ENCODE data around the gene MYO3B.

MYO3B gene

DNA sequence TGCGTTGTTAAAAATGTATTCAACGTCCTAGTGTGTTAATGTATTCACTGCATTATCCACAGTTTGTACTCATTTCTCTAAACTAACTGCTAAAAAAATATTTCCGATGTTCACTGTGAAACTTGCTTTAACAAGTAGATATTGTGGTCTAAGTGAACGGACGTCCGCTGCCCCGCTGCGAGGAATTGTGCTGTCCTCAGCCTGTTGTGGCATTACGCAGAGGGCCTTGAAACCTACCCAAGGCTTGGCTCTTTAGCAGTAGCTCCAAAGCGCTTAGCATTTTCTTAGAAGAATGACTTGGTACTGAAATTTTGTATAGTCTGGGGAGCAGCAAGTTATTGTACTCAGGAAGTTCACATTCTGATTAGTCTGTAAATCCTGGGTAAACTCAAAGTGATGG, 400.7 kb downstream of the MYO3B start:
- TF ChIP-seq CTCF (IDR thresholded peaks at IDR 0.05; ENCODE audit: insufficient read depth, low read depth, low read length, missing control alignments), result no peak
- DNase-seq (ENCODE audit: low read depth), result no peak
- no peak overlapping the region for H3K4me3 ChIP-seq (ENCODE audit: low read length)

DNA sequence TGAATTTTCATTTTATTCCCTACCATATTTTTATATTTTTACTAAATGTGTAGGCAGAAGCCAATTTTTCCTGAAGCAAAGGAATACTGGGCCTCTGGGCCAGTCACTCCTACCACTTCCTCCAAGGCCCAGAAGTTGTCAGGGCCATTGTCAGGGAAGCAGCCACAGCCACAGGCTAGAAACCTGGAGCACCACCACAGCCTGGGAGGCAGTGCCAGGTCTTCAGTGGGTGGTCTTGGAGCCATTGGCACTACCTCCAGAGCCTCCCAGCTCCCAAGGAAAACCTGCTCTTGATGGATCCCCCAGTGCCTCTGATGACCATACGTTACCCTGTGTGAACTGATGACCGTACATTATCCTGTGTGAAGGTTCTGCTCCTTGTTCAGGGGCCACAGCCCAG, 401.6 kb downstream of the MYO3B start:
- H3K4me3 ChIP-seq (ENCODE audit: low read length), result no peak overlapping the region
- no peak for DNase-seq (ENCODE audit: low read depth)
- TF ChIP-seq CTCF (IDR thresholded peaks at IDR 0.05; ENCODE audit: insufficient read depth, low read depth, low read length, missing control alignments), result no peak

DNA sequence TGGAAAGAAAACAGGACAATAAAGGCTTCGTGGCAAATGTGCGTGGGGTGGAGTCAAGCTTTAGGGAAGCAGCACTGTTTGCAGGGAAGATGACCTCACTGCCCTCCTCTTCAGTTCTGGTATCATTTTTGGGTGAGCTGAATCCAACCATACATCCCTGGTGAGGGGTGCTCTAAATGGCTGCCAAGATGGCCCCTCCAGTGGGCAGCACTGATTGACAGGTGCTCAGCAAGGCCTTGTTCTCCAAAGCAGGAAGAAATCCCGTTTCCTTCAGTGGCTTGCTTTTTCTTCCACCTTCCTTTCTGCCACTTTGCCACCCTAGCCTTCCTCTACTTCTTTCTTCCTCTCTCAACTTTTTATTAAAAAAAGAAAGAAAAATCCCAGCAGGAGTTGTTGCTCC, 404.4 kb downstream of the MYO3B start:
- H3K4me3 ChIP-seq (ENCODE audit: low read length), result no peak overlapping the region
- no peak for TF ChIP-seq CTCF (IDR thresholded peaks at IDR 0.05; ENCODE audit: insufficient read depth, low read depth, low read length, missing control alignments)
- no peak for DNase-seq (ENCODE audit: low read depth)

DNA sequence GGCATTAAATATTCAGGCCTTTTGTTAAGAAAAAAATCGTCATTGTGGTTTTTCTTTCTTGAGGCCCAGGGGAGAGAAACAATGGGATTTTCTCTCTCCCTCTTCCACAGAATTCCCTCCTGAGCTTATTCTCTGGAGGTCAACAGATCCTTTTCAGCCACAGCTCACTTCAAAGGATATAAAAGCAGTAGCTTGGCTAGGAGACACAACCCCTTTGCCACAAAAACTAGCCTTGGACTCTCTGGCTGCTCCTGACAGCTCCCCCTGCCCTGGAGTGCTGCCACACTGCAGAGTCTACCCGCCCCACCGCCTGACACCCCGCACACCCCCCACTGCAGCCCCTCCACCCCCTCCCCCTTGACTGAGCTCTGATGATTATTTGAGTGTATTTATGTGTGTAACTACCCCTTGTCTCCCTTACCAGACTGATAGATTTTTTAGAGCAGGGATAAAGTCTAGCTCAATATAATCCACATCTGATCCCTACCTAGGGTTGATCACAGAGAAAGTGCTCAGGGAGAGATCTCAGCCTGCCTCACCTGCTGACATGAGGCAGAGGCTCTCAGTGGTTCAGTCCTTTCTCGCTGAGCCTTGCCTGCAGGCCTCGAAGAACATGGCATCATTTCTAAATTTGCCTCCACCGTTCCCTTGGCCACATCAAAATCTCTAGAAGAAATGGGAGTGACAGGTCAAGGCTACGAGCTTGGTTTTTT, 405.0 kb downstream of the MYO3B start:
- DNase-seq (ENCODE audit: low read depth), result no peak
- TF ChIP-seq CTCF (IDR thresholded peaks at IDR 0.05; ENCODE audit: insufficient read depth, low read depth, low read length, missing control alignments), result no peak
- no peak overlapping the region for H3K4me3 ChIP-seq (ENCODE audit: low read length)

- no peak overlapping the region for H3K4me3 ChIP-seq (ENCODE audit: low read length)
- peak; percentile 85 for DNase-seq (ENCODE audit: low read depth)
- TF ChIP-seq CTCF (IDR thresholded peaks at IDR 0.05; ENCODE audit: insufficient read depth, low read depth, low read length, missing control alignments), result no peak
These were observed 407.1 kb downstream of the MYO3B start for GRCh38 chr2:170585067-170585466.

- no peak overlapping the region for H3K4me3 ChIP-seq (ENCODE audit: low read length)
These were observed 408.7 kb downstream of the MYO3B start for GRCh38 chr2:170586571-170587095.

More at GRCh38 chr2:170586571-170587095, 408.7 kb downstream of the MYO3B start:
- TF ChIP-seq CTCF (IDR thresholded peaks at IDR 0.05; ENCODE audit: insufficient read depth, low read depth, low read length, missing control alignments), result no peak
- no peak for DNase-seq (ENCODE audit: low read depth)

Data from epithelial cell of esophagus (primary cell).